Colon (tissue), 2 donors: ENCODE measurements around the gene MGAT3.

Source experiments
- FAIRE-seq: peaks from 2 replicates; lab custom pipeline; 2012; peaks lifted over from hg19 to GRCh38; lab: Jason Lieb, UNC
- donor health status: control.
- donor health status: control.

The MGAT3 gene

DNA sequence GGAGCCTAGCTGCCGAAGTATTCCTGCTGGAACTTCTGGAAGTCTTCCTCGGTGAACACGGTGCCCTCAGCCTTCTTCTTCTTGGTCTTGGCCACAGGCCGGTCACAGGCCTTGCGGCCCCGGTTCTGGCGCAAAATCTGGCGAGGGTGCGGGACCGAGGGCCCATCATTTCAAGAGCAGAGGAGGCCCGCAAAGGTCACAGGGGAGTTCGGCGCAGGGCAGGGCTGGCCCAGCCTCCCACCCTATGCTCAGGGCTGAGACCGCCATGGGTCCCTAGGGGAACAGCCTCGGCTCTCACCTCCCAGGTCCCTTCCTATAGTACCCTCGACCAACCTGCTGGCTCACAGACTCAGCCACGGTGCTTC lies 72.7 kb downstream of the MGAT3 start:
- no peak for FAIRE-seq

DNA sequence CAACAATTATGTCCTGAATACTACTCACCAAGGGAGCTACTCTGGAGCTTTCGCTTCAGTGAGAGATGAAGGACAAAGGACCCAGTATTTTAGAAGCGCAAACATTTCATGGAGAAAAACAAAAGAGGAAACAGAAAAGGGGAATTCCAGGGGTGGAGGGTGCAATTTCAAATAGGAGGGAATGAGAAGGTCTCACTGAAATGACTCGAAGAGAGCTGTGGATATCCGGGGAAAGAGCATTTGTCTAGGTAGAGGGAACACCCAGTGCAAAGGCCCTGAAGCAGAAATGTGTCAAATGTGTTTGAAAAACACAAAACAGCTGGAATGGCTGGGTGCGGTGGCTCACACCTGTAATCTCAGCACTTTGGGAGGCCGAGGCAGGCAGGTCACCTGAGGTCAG lies 73.3 kb downstream of the MGAT3 start:
- FAIRE-seq, result no peak

DNA sequence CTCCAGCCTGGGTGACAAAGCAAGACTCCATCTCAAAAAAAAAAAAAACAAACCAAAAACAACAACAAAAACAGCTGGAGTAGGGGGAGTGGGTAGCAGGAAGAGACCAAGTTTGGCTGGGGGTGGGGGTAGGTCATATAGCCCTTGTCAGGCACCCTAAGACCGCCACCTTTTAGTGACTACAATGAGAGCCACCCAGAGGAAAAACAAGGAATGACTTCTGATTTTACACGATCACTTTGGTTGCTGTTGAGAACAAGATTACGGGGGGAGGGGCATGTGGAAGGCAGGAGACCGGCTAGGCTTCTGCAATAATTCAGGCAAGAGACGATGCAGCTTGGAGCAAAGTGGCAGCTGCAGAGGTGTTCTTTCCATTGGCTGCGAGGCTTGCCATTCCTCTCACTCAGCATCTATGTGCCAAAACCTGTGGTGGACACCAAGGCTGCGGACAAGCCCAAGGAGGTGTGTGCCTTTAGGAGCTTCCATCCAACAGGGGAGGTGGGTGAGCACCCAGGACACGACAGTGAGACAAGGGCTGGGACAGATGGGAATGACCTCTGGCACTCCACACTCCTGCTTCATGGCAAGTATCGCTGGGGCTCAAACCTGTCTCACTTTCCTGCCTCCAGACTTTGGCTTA lies 74.0 kb downstream of the MGAT3 start:
- FAIRE-seq, result no peak

DNA sequence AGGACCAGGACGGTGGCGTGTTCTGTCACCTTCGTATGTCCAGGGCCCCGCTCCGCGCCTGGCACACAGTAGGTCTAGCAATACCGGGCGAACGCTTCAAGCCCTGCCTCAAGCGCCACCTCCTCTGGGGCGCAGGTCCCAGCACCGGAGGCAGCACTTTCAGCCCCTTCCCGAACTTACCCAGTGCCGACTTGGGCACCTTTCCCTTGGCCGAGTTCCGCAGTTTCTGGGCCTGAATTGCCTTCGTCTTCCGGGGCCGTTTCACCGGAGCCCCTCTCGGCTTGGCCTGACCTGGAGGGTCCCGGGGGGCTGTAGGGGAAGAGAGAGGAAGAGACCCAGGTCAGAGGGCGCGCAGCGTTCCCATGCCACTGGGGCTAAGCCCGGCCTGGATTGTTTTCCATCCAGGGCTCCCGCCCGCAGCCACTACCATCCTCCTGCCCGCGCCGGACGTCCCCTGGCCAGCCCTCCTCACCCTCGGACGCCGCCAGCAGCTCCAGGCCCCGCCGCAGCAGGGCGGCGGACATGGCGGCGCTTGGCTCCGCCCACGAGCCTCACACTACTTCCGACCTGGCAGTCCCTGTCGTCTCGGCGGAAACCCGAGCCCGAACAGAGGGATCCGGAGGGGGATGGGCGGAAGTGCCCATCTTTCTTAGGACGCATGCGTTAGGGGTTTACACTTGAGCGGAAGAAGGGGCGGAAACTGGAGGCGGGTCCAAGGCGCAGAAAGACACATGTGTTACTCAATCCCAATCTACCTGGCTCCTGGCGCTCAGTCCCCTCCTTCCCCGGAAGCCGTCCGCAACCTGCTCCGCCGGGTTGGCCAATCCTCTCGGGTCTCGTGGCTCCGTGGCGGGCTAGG lies 75.6 kb downstream of the MGAT3 start, which contains the start of gene RPS19BP1:
TSS of gene RPS19BP1 (minus strand) at position 534 of the 859 bp plus-strand sequence. CDS start at position 524, 10 bp downstream.
- FAIRE-seq, result peak; percentile 86

DNA sequence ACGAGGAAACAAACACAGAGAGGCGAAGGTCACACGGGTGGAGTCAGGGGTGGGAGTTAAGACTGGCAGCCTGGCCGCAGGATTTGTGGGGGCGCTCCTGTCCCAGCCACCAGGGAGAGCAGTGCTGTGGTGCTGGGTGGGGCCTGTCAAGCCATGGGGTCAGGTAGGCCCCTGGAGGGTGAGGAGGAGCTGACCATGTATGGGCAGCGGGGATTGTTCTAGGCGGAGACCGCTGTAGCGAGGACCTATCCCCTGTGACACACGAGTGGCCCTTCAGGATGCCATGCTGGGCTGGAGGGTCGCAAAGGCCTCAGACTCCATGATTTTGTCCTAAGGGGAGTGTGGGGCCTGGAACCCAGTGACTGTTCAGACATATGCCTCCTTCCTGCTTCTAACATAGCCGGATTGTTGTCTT lies 77.3 kb downstream of the MGAT3 start:
- no peak for FAIRE-seq

DNA sequence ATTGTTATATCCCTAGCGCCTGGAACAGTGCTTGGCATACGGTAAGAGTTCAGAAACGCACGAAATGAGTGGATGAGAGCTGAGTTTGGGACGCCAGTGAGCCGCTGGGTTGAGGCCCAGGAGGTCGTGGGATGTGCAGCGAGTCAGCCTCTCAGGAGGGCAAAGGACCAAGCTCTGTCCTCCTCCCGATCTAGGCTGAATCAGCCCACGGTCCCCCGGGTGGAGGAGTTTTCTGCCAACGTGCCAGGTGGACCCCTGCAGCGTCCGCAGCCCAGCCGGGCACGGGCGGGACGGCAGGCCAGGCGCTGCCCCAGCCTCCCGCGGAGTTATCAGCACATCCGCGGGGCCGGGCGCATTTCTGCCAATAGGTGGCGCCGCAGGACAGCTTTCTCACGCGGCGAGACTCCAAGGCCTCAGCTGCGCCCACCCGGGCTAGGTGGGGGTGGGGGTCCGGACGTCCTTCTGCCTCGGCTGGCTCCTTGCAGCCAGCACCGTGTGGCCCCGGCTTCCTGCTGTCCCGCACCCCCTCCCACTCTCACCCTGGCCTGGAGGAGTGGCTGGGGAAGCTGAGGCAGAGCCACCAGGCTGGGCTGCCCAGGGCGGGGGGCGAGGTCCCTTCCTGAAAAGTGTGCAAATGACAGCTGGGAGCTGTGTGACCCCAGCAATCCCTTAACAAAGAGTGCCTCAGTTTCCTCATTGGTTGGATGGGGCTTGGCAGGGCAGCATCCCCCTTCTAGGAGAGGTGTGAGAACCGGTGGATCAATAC lies 78.0 kb downstream of the MGAT3 start:
- no peak for FAIRE-seq

DNA sequence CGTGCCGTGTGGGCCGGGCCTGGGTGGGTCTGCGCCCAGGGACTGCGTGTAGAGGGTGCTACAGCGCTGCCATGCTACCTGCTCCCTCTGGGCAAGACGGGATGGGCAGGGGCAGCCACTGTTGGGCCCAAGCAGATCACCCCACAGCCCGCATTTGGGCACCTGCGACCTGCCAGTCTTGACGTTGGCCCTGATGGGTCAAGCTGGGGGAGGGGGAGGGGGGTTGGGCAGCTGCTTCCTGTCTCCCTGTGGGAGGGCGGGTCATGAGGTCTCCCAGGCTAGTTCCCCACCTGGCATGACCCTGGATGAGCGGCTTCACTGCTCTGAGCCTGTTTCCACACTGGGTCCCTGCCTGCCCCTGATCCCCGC lies 78.5 kb downstream of the MGAT3 start:
- no peak for FAIRE-seq

DNA sequence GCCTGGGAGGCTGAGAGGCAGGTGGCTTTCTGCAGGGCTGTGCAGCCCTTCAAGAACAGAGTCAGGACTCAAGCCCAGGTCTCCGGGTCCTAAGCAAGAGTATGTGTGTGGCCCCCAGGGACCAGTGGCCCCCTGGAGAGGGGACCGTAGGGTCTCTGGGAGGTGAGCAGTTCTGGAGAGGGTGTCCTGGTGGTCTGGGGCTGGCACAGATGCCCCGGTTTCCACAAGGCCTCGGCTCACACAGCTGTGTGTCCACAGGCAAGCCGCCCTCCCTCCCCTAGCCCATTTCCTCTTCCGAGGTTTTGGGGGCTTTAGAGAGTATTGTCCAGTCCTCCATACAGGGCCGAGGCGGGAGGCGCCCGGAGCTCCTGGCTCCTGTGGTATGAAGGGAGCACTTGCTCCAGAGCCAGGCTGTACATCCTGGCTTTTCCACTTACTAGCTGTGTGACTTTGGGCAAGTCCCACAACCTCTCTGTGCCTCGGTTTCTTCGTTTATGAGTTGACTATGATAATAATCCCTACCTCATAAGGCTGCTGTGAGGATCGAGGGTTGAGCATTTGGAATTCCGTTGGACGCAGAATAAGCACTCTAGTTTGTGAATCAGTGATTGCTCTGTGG lies 79.1 kb downstream of the MGAT3 start:
- no peak for FAIRE-seq

DNA sequence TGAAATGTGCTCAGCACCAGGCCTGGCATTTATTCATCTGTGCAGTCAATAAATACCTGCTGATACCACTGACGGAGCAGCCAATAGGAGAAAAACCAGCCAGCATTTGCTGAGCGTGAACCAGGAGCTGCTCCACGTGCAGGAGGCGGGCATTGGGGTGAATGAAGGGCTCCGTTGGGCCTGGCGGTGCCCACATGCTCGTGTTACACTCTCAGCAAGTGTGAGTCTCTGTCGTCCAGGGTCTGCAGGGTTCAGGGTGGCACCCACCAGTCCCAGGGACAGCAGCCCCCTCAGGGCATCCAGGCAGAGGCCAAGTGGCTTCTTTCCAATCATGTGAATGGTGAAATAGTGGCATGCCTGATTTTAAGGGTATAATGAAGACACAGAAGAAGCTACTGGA lies 79.9 kb downstream of the MGAT3 start:
- no peak for FAIRE-seq

DNA sequence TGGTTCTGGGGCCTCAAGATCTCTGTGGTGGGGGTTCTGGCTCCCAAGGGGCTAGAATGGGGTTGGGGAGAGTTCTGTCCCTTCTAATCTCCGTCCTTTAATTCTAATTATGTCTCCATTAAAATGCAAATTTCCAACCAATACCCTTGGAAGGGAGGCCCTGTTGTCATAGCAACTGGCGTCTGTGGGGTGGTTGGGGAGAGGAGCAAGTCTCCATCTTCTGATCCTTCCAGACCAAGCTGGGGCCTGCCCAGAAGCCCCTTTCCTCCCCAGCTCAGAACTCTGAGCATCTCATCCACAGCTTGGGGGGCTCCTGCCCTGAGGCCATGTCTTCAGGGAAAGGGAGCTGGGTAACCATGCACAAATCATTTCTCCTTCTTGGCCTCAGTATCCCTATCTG lies 81.2 kb downstream of the MGAT3 start:
- no peak for FAIRE-seq
